ENCODE results near the gene OCIAD1. TPM values are rescaled to one million over a fixed set of nuclear protein-coding genes. Genes with fewer than 3 reads are reported as not detected.

The OCIAD1 gene
- polyA plus RNA-seq, 1 experiment, result 103 TPM

DNA sequence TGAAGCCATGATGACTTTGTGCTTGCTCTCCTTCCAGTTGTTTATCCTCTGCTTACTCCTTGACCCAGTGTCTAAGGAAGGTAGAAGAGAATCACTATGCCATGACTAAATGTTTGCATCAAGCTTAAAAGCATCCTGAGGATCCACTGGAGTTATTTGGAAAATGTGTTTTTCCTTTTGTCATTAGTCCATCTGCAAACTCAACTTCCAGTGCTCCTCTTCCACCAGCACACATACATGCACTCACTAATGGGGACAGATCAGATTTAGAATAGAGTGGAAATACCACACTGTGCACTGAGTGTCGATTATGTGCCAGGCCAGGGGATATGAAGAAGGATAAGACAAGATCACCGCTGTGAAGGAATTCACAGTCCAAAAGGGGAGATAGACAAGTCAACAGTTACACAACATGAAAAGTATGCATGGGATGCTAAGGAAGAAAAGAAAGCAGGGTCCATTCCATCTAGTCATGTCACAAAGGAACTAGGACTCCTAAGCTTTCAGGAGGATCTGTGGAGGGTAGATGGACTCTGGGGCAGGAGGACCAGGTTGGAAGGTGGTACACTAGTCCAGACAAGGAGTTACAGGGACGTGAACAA is 73.8 kb downstream of the OCIAD1 start:
- H3K27me3 ChIP-seq (ENCODE audit: control insufficient read depth, insufficient read depth, low read length), result no peaks in the 10 kb centered on the region
- POLR2A ChIA-PET, result no interaction called here
- H3K4me3 ChIP-seq (ENCODE audit: low read depth, low read length), result no peak overlapping the region
- TF ChIP-seq, protein P1, sequence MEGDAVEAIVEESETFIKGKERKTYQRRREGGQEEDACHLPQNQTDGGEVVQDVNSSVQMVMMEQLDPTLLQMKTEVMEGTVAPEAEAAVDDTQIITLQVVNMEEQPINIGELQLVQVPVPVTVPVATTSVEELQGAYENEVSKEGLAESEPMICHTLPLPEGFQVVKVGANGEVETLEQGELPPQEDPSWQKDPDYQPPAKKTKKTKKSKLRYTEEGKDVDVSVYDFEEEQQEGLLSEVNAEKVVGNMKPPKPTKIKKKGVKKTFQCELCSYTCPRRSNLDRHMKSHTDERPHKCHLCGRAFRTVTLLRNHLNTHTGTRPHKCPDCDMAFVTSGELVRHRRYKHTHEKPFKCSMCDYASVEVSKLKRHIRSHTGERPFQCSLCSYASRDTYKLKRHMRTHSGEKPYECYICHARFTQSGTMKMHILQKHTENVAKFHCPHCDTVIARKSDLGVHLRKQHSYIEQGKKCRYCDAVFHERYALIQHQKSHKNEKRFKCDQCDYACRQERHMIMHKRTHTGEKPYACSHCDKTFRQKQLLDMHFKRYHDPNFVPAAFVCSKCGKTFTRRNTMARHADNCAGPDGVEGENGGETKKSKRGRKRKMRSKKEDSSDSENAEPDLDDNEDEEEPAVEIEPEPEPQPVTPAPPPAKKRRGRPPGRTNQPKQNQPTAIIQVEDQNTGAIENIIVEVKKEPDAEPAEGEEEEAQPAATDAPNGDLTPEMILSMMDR (IDR thresholded peaks at IDR 0.05; ENCODE audit: insufficient read depth, low read depth, low read length), result no peak
- DNase-seq (ENCODE audit: low read depth), result no peak
- H3K36me3 ChIP-seq (ENCODE audit: control insufficient read depth, insufficient read depth, low read length), result peaks cover 7% of the 10 kb centered on the region; the same call in 1 of the 2 replicates
- CTCF ChIA-PET, result interaction anchor here (0.8 kb wide), 1 partner anchor 301 kb away, joined by 4 read pairs; no protein-coding TSS in a partner anchor

DNA sequence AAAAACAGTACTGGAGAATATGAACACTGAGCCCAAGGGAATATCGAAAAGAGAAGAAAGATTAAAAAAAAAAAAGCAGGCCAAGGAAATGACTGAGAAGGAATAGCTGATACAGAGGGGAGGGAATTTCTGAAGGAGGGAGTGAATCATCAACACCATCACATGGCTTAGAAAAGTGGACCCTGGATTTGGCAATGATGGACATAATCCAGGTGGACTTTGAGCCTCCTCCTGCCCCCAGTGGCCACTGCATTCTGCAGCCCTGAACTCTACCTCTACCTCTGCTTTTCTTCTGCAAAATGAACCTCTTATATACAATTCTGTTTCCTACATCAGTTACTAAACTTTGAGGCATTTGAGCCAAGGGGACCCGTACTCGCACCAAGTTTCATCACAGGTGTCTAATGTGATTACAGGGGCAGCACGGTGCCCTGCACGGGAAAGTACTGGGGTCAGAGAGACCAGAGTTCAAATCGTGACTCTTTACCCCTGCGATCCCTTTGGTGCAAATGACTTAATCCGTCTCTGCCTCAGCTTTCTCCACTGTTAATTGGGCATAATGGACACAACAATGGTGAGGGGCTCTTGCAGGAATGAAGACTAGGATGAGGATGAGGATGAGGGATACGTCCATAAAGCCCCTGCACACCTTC is 74.6 kb downstream of the OCIAD1 start:
- ChIA-PET CTCF (interaction anchor here (0.8 kb wide), 1 partner anchor 302 kb away, joined by 4 read pairs; no protein-coding TSS in a partner anchor), POLR2A (interaction anchor here (0.6 kb wide), 1 partner anchor 12 kb away, joined by 4 read pairs; no protein-coding TSS in a partner anchor)
- DNase-seq (ENCODE audit: low read depth), result no peak
- Histone ChIP-seq H3K36me3 (ENCODE audit: control insufficient read depth, insufficient read depth, low read length) (peaks cover 7% of the 10 kb centered on the region; the same call in 1 of the 2 replicates), H3K4me3 (ENCODE audit: low read depth, low read length) (no peak overlapping the region), H3K27me3 (ENCODE audit: control insufficient read depth, insufficient read depth, low read length) (no peaks in the 10 kb centered on the region)
- TF ChIP-seq, protein P1 (IDR thresholded peaks at IDR 0.05; ENCODE audit: insufficient read depth, low read depth, low read length), result peak; percentile 25; the same call in 1 of the 2 replicates

DNA sequence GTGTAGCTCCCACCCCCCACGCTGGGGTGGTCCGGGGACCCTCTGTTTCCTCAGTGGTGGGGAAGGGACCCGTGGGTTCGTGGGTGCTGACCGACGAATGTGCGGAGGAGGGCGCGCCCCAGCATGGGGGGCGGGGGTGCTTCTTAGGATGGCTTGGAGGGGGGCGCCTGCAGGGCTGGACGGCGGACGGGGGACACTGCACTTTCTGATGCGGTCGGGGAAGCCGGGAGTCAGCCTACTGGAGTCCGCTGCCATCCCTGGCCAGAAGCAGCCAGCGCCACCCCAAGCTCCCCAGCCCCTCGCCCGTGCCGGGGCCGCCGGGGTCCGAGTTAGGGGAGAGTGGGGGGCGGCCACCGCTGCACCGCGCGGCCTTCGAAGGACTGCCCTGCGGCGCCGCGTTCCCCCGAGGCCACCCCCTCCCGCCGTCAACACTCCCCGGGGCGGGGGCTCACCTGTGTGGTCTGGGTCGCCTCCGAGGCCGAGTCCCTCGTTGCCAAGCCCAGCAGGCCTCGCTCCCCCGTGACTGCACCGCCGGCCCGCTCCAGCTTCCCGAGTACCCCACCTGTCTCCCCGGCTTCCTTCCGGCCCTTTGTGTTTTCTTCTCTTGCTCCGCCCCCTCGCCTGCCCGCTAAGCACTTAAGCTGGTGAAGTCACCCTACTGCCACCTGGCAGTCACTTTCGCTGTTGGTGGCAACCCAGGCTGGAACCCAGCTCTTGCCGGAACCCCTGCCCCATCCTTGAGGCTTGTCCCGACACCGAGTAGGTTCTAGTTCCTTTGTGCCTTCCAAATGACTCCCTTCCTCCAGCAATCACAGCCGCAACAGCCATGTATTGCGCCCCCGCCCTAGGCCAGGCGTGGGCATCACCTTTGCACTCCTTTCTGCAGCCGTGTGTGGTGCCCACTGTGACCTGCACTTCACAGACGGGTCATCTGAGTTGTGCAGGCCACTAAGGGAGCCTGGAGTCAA is 75.6 kb downstream of the OCIAD1 start, which contains the start of gene OCIAD2:
Gene OCIAD2, minus strand, starts transcription at position 569 of the 968 bp plus-strand sequence. CDS start 2,225 bp downstream, outside the sequence.
- peak within 1 kb of the TSS; percentile 61 for H3K4me3 ChIP-seq (ENCODE audit: low read depth, low read length)
- TF ChIP-seq, protein P1 (IDR thresholded peaks at IDR 0.05; ENCODE audit: insufficient read depth, low read depth, low read length), result no peak
- ChIA-PET POLR2A (no interaction called here), CTCF (interaction anchor here (0.8 kb wide), 1 partner anchor 14 kb away, joined by 3 read pairs; no protein-coding TSS in a partner anchor)
- DNase-seq (ENCODE audit: low read depth), result no peak
- H3K27me3 ChIP-seq (ENCODE audit: control insufficient read depth, insufficient read depth, low read length), result no peaks in the 10 kb centered on the region
- peaks cover 5% of the 10 kb centered on the region; the same call in 1 of the 2 replicates for H3K36me3 ChIP-seq (ENCODE audit: control insufficient read depth, insufficient read depth, low read length)

DNA sequence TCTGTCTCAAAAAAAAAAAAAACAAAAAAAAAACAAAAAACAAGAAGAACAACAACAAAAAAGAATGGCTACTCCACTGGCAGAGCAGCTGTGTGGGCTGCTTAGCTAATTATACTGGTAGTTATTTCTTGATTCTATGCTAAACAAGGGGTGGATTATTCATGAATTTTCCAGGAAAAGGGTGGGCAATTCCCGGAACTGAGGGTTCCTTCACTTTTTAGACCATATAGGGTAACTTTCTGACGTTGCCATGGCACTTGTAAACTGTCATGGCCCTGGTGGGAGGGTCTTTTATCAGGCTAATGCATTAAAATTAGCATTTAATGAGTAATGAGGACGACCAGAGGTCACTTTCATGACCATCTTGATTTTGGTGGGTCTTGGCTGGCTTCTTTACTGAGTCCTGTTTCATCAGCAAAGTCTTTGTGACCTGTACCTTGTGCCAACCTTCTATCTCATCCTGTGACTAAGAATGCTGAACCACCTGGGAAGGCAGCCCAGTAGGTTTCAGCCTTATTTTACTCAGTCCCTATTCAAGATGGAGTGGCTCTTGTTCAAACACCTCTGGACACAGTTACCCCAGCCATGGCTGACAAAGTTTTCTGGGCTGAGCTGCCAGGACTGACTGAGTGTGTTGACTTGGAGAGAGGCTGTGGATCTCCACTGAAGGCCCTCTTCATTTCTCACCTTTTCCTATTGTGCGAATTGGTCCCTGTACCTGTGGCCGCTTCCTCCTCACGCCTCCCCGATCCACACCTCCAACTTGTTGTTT is 77.0 kb downstream of the OCIAD1 start:
- H3K4me3 ChIP-seq (ENCODE audit: low read depth, low read length), result no peak overlapping the region
- H3K36me3 ChIP-seq (ENCODE audit: control insufficient read depth, insufficient read depth, low read length), result 0 out of 2 replicates have a peak, but pooled peaks cover 1% of the 10 kb centered on the region
- TF ChIP-seq, protein P1 (IDR thresholded peaks at IDR 0.05; ENCODE audit: insufficient read depth, low read depth, low read length), result no peak
- no peak for DNase-seq (ENCODE audit: low read depth)
- no peaks in the 10 kb centered on the region for H3K27me3 ChIP-seq (ENCODE audit: control insufficient read depth, insufficient read depth, low read length)
- ChIA-PET CTCF (interaction anchor here (1.0 kb wide), 1 partner anchor 94 kb away, joined by 3 read pairs; no protein-coding TSS in a partner anchor), POLR2A (no interaction called here)

Data from BJ (cell line).